SK-N-SH treated with all-trans-retinoic acid at 6 μM for 48 hours (cell line): ENCODE results near the gene CDX1.

Experiments used
- ARNTL ChIP-seq: fragments of 450-650 bp; formaldehyde crosslinking; IDR thresholded peaks from 2 replicates; pipeline ENCODE4 v1.5.0; 2020; ENCODE audit warnings: low read depth, mild to moderate bottlenecking, moderate library complexity, borderline replicate concordance
- BACH2 ChIP-seq: fragments of 250-450 bp; sonication (Bioruptor Pico); IDR thresholded peaks from 2 replicates; pipeline ENCODE4 v1.9.0; 2021; ENCODE audit warnings: mild to moderate bottlenecking, borderline replicate concordance
- CSRNP3 ChIP-seq: fragments of 250-450 bp; sonication (Bioruptor Pico); IDR thresholded peaks from 2 replicates; pipeline ENCODE4 v1.5.1; 2021; ENCODE audit warnings: mild to moderate bottlenecking, moderate library complexity
- GLIS3 ChIP-seq: fragments of 250-450 bp; sonication (Bioruptor Pico); IDR thresholded peaks from 2 replicates; pipeline ENCODE4 v1.5.0; 2020; ENCODE audit warnings: mild to moderate bottlenecking, moderate library complexity
- OSR1 ChIP-seq: fragments of 250-450 bp; sonication (Bioruptor Pico); IDR thresholded peaks from 2 replicates; pipeline ENCODE4 v1.8.0; 2022; ENCODE audit warnings: moderate library complexity, mild to moderate bottlenecking, inconsistent platforms
- PATZ1 ChIP-seq: fragments of 250-450 bp; sonication (Bioruptor Pico); IDR thresholded peaks from 2 replicates; pipeline ENCODE4 v1.8.0; 2020; ENCODE audit warnings: mild to moderate bottlenecking, moderate library complexity, borderline replicate concordance
- RARB ChIP-seq: fragments of 250-450 bp; sonication (Bioruptor Pico); IDR thresholded peaks from 2 replicates; pipeline ENCODE4 v1.8.0; 2021; ENCODE audit warnings: mild to moderate bottlenecking, moderate library complexity
- SNAI2 ChIP-seq: fragments of 250-450 bp; sonication (Bioruptor Pico); IDR thresholded peaks from 2 replicates; pipeline ENCODE4 v1.5.0; 2020; ENCODE audit warnings: mild to moderate bottlenecking, moderate library complexity
- TCF4 ChIP-seq: fragments of 250-450 bp; sonication (Bioruptor Pico); IDR thresholded peaks from 2 replicates; pipeline ENCODE4 v1.8.0; 2021; ENCODE audit warnings: mild to moderate bottlenecking, moderate library complexity, borderline replicate concordance
- TSHZ2 ChIP-seq: fragments of 250-450 bp; sonication (Bioruptor Pico); IDR thresholded peaks from 2 replicates; pipeline ENCODE4 v1.5.0; 2020; ENCODE audit warnings: mild to moderate bottlenecking, moderate library complexity
- ZC3H10 ChIP-seq: fragments of 250-450 bp; sonication (Bioruptor Pico); IDR thresholded peaks from 2 replicates; pipeline ENCODE4 v1.5.1; 2021; ENCODE audit warnings: mild to moderate bottlenecking, moderate library complexity
- ZFP3 ChIP-seq: fragments of 250-450 bp; sonication (Bioruptor Pico); IDR thresholded peaks from 2 replicates; pipeline ENCODE4 v1.5.0; 2020; ENCODE audit warnings: mild to moderate bottlenecking, moderate library complexity
- ZNF565 ChIP-seq: fragments of 450-650 bp; formaldehyde crosslinking; conservative IDR thresholded peaks from 2 replicates; pipeline ENCODE4 v1.5.0; 2020; ENCODE audit warnings: low read depth, mild to moderate bottlenecking, moderate library complexity

GRCh38 chr5:150157168-150157567 lies 9.4 kb upstream of the CDX1 start:
- TF ChIP-seq RARB (CRISPR knock-in tag) (no peak), BACH2 (CRISPR knock-in tag) (no peak), CSRNP3 (CRISPR knock-in tag) (no peak), ZNF565 (CRISPR knock-in tag) (no peak), SNAI2 (CRISPR knock-in tag) (no peak), PATZ1 (no peak), TCF4 (CRISPR knock-in tag) (no peak), GLIS3 (CRISPR knock-in tag) (no peak), ZFP3 (CRISPR knock-in tag) (no peak), ZC3H10 (CRISPR knock-in tag) (no peak), OSR1 (CRISPR knock-in tag) (no peak), ARNTL (no peak), TSHZ2 (CRISPR knock-in tag) (no peak)
